ENCODE results near the gene ARL14. TPM values are rescaled to one million over a fixed set of nuclear protein-coding genes. Genes with fewer than 3 reads are reported as not detected.
"Not testable (repeated sequence)": the region's sequence is repeated elsewhere in the genome, so short reads cannot be mapped to it uniquely, and the experiment has no call there.

ARL14 gene
- polyA plus RNA-seq, 3 donors, result 0.45 to 7.8 (median 3.3) TPM

- WGBS, 3 donors, result 20 to 27% (median 27%) methylated on average over 4 of the region's 4 CpGs
- H3K27ac ChIP-seq (ENCODE audit: low read depth, low read length), result no peak overlapping the region
Observed at GRCh38 chr3:160707187-160707794, 30.3 kb downstream of the ARL14 start.

GRCh38 chr3:160709477-160710182 is 32.7 kb downstream of the ARL14 start:
- 81 to 92% (median 87%) methylated on average over 3 of the region's 3 CpGs for WGBS, 3 donors

GRCh38 chr3:160713144-160713543 is 36.2 kb downstream of the ARL14 start:
- WGBS, 3 donors, result 88 to 99% (median 95%) methylated on average over 3 of the region's 3 CpGs

More at GRCh38 chr3:160709477-160710182, 32.7 kb downstream of the ARL14 start:
- H3K27ac ChIP-seq (ENCODE audit: low read depth, low read length), result no peak overlapping the region

GRCh38 chr3:160719710-160720109 is 42.8 kb downstream of the ARL14 start:
- H3K27ac ChIP-seq (ENCODE audit: low read depth, low read length), result no peak overlapping the region
- 90 to 93% (median 92%) methylated on average over 11 of the region's 11 CpGs for WGBS, 3 donors

More at GRCh38 chr3:160713144-160713543, 36.2 kb downstream of the ARL14 start:
- H3K27ac ChIP-seq (ENCODE audit: low read depth, low read length), result not testable (repeated sequence)

GRCh38 chr3:160720123-160720746 is 43.3 kb downstream of the ARL14 start:
- no peak overlapping the region for H3K27ac ChIP-seq (ENCODE audit: low read depth, low read length)
- 85 to 91% (median 88%) methylated on average over 5 of the region's 5 CpGs for WGBS, 3 donors

- 70 to 83% (median 82%) methylated on average over 2 of the region's 2 CpGs for WGBS, 3 donors
- H3K27ac ChIP-seq (ENCODE audit: low read depth, low read length), result no peak overlapping the region
Observed at GRCh38 chr3:160722331-160722730, 45.4 kb downstream of the ARL14 start.

GRCh38 chr3:160725338-160725737 is 48.4 kb downstream of the ARL14 start:
- H3K27ac ChIP-seq (ENCODE audit: low read depth, low read length), result no peak overlapping the region
- 79 to 82% (median 82%) methylated on average over 2 of the region's 2 CpGs for WGBS, 3 donors

Other genes starting within 250 kb of the ARL14 start
- gene TRIM59, start 227.4 kb upstream of the ARL14 start, polyA plus RNA-seq, result under 1 TPM; 0.22 to 0.72 (median 0.22) TPM
- gene KPNA4, start 111.6 kb upstream of the ARL14 start, polyA plus RNA-seq, result 10 to 100 TPM in 2 of 3 donors, 1 to 10 TPM in 1; 5.9 to 15.3 (median 15.1) TPM
- 1 to 10 TPM; 1.3 to 3.8 (median 2.6) TPM for gene PPM1L, start 79.1 kb downstream of the ARL14 start, polyA plus RNA-seq

Data from adipose tissue (tissue), 3 donors.